Osteoblast (primary cell): ENCODE results near the gene KNDC1. TPM values are rescaled to one million over a fixed set of nuclear protein-coding genes. Genes with fewer than 3 reads are reported as not detected.

Experiments used
- DNase-seq: peaks from one replicate; pipeline ENCODE4 v3.0.0; 2011; ENCODE audit warnings: low spot score, mixed read lengths; ENCODE audit not compliant: insufficient read length; ENCODE audit errors: missing footprints
- H2AFZ ChIP-seq: 2 replicates; pipeline ENCODE4 v1.6.0; 2011; ENCODE audit warnings: mild to moderate bottlenecking, low read length
- H3K27ac ChIP-seq: 2 replicates; pipeline ENCODE4 v1.5.1; 2011; ENCODE audit warnings: mild to moderate bottlenecking, low read depth, low read length, moderate library complexity
- H3K27me3 ChIP-seq: 2 replicates; pipeline ENCODE4 v1.6.0; 2012; ENCODE audit warnings: mild to moderate bottlenecking, control low read depth, inconsistent platforms, low read length, moderate library complexity; ENCODE audit not compliant: insufficient read depth
- H3K36me3 ChIP-seq: 2 replicates; pipeline ENCODE4 v1.5.1; 2011; ENCODE audit warnings: mild to moderate bottlenecking, low read length, control low read depth, moderate library complexity; ENCODE audit not compliant: insufficient read depth
- H3K4me1 ChIP-seq: 2 replicates; pipeline ENCODE4 v1.5.1; 2011; ENCODE audit warnings: mild to moderate bottlenecking, low read length, control low read depth, moderate library complexity; ENCODE audit not compliant: insufficient read depth
- H3K4me2 ChIP-seq: 2 replicates; pipeline ENCODE4 v1.6.0; 2011; ENCODE audit warnings: mild to moderate bottlenecking, low read length; ENCODE audit not compliant: insufficient read depth
- H3K4me3 ChIP-seq: fragments of 200-600 bp; sonication (generic); 3 replicates; pipeline ENCODE4 v1.5.1; 2012; ENCODE audit warnings: mild to moderate bottlenecking, low read length, inconsistent platforms; ENCODE audit not compliant: insufficient read depth
- H3K79me2 ChIP-seq: 2 replicates; pipeline ENCODE4 v1.6.0; 2012; ENCODE audit warnings: mild to moderate bottlenecking, low read length, control low read depth, inconsistent platforms; ENCODE audit not compliant: insufficient read depth
- H3K9me3 ChIP-seq: 2 replicates; pipeline ENCODE4 v1.5.1; 2011; ENCODE audit warnings: low read depth, low read length, control low read depth
- H4K20me1 ChIP-seq: 2 replicates; pipeline ENCODE4 v1.6.0; 2012; ENCODE audit warnings: mild to moderate bottlenecking, low read length, control low read depth; ENCODE audit not compliant: insufficient read depth
- CTCF ChIP-seq: IDR thresholded peaks from 2 replicates; pipeline ENCODE4 v1.5.1; 2011; ENCODE audit warnings: mild to moderate bottlenecking, low read depth, low read length, moderate library complexity; ENCODE audit errors: extremely low read depth
- total RNA-seq: library from RNA; depleted of rRNA; stranded (reverse); fragments of >200 nt; gene quantifications from 2 replicates; pipeline ENCODE4 v1.2.3, GENCODE V29; 2012

KNDC1 gene
- total RNA-seq, 1 donor = not detected

GRCh38 chr10:133121479-133121878 lies 38.5 kb upstream of the KNDC1 start:
- no peaks in the 10 kb centered on the region for H3K27me3 ChIP-seq
- H3K79me2 ChIP-seq = no peaks in the 10 kb centered on the region
- H3K4me3 ChIP-seq = no peak overlapping the region
- no peaks in the 10 kb centered on the region for H4K20me1 ChIP-seq
- H3K36me3 ChIP-seq = no peaks in the 10 kb centered on the region
- H3K9me3 ChIP-seq = no peaks in the 10 kb centered on the region
- no peak overlapping the region for H2AFZ ChIP-seq
- no peak overlapping the region for H3K27ac ChIP-seq
- no peaks in the 10 kb centered on the region for H3K4me1 ChIP-seq
- no peak for TF ChIP-seq CTCF
- peak; percentile 29 for DNase-seq
- no peak overlapping the region for H3K4me2 ChIP-seq

GRCh38 chr10:133122171-133122935 lies 37.7 kb upstream of the KNDC1 start:
- H3K79me2 ChIP-seq = no peaks in the 10 kb centered on the region
- DNase-seq = peak; percentile 57
- no peaks in the 10 kb centered on the region for H3K9me3 ChIP-seq
- TF ChIP-seq CTCF = no peak
- H2AFZ ChIP-seq = no peak overlapping the region
- no peak overlapping the region for H3K4me2 ChIP-seq
- no peak overlapping the region for H3K27ac ChIP-seq
- H3K36me3 ChIP-seq = no peaks in the 10 kb centered on the region
- H3K4me3 ChIP-seq = no peak overlapping the region
- H3K27me3 ChIP-seq = no peaks in the 10 kb centered on the region
- H4K20me1 ChIP-seq = no peaks in the 10 kb centered on the region
- no peaks in the 10 kb centered on the region for H3K4me1 ChIP-seq

- no peak overlapping the region for H3K4me2 ChIP-seq
- no peak overlapping the region for H2AFZ ChIP-seq
- no peaks in the 10 kb centered on the region for H4K20me1 ChIP-seq
- H3K4me3 ChIP-seq = no peak overlapping the region
- H3K4me1 ChIP-seq = no peaks in the 10 kb centered on the region
- no peaks in the 10 kb centered on the region for H3K9me3 ChIP-seq
- no peaks in the 10 kb centered on the region for H3K27me3 ChIP-seq
- H3K36me3 ChIP-seq = no peaks in the 10 kb centered on the region
- no peak overlapping the region for H3K27ac ChIP-seq
- H3K79me2 ChIP-seq = no peaks in the 10 kb centered on the region
- no peak for TF ChIP-seq CTCF
- DNase-seq = peak; percentile 82
These were observed 36.8 kb upstream of the KNDC1 start for GRCh38 chr10:133123050-133123745.

GRCh38 chr10:133123746-133124356 lies 36.2 kb upstream of the KNDC1 start:
- Histone ChIP-seq H3K9me3 (no peaks in the 10 kb centered on the region), H3K4me3 (no peak overlapping the region), H3K4me2 (no peak overlapping the region), H3K27me3 (no peaks in the 10 kb centered on the region), H3K36me3 (no peaks in the 10 kb centered on the region), H3K27ac (no peak overlapping the region), H2AFZ (no peak overlapping the region), H3K4me1 (no peaks in the 10 kb centered on the region), H4K20me1 (no peaks in the 10 kb centered on the region), H3K79me2 (no peaks in the 10 kb centered on the region)
- peak; percentile 83 for DNase-seq
- no peak for TF ChIP-seq CTCF
